Endothelial cell of umbilical vein (primary cell): ENCODE measurements around the gene RAB27B. TPM values are rescaled to one million over a fixed set of nuclear protein-coding genes. Genes with fewer than 3 reads are reported as not detected.

Source experiments
- BruUV-seq: library from RNA; stranded (reverse); fragments of 400-500 nt; replicated peaks from 2 replicates; lab custom pipeline; 2021; lab: Mats Ljungman, UMichigan
- CTCF ChIA-PET: fragments of 300-600, 350-600 bp; sonication (Branson Sonifier 250); formaldehyde crosslinking; loops from one replicate; lab custom pipeline; 2021; ENCODE audit warnings: antibody characterized with exemption, inconsistent platforms; lab: Charles Lee
- POLR2A ChIA-PET: fragments of 300-600, 350-600 bp; sonication (Branson Sonifier 250); formaldehyde crosslinking; loops from one replicate; lab custom pipeline; 2021; ENCODE audit warnings: antibody characterized with exemption, inconsistent platforms; lab: Charles Lee
- DNase-seq: peaks from one replicate; pipeline ENCODE4 v3.0.0-alpha.2; 2011; ENCODE audit warnings: low read depth, low spot score
- FAIRE-seq: peaks from 2 replicates; lab custom pipeline; 2011; peaks lifted over from hg19 to GRCh38; lab: Jason Lieb, UNC
- H2AFZ ChIP-seq: 2 replicates; pipeline ENCODE4 v1.6.0; 2012; ENCODE audit warnings: low read depth, low read length, control low read depth, inconsistent platforms
- H3K27ac ChIP-seq: 2 replicates; pipeline ENCODE4 v1.5.1; 2011; ENCODE audit warnings: low read depth, mild to moderate bottlenecking, control low read depth, low read length, moderate library complexity; ENCODE audit not compliant: insufficient read depth
- H3K27me3 ChIP-seq, 2 experiments: 2 replicates each; pipeline versions ENCODE4 v1.6.0 to v1.6.1; 2011; ENCODE audit warnings: low read length in 2 of 2, mixed read lengths in 1 of 2; ENCODE audit not compliant: control insufficient read depth in 2 of 2, insufficient read depth in 2 of 2
- H3K36me3 ChIP-seq, 2 experiments: 2 replicates in 1 of 2; 3 replicates in 1 of 2; pipeline ENCODE4 v1.5.1; 2011; ENCODE audit warnings: low read length in 2 of 2, mild to moderate bottlenecking in 1 of 2, moderate library complexity in 1 of 2; ENCODE audit not compliant: control insufficient read depth in 2 of 2, insufficient read depth in 2 of 2; ENCODE audit errors: extremely low read depth in 1 of 2
- H3K4me1 ChIP-seq: 3 replicates; pipeline ENCODE4 v1.5.1; 2011; ENCODE audit warnings: mild to moderate bottlenecking, low read length; ENCODE audit not compliant: control insufficient read depth, insufficient read depth; ENCODE audit errors: extremely low read depth
- H3K4me2 ChIP-seq: 2 replicates; pipeline ENCODE4 v1.6.1; 2011; ENCODE audit warnings: low read length, control low read depth, mixed read lengths; ENCODE audit not compliant: insufficient read depth
- H3K4me3 ChIP-seq, 3 experiments: fragments of 200-600 bp in 1 of 3; sonication (generic), shearing (Covaris generic) in 1 of 3; replicated peaks in 1 of 3; 2 replicates each; pipeline ENCODE4 v1.5.1; 2011 to 2016; ENCODE audit warnings: control low read depth in 3 of 3, low read length in 3 of 3, mild to moderate bottlenecking in 2 of 3, inconsistent platforms in 1 of 3, low read depth in 1 of 3, moderate library complexity in 1 of 3; ENCODE audit not compliant: insufficient read depth in 1 of 3
- H3K79me2 ChIP-seq: 2 replicates; pipeline ENCODE4 v1.6.0; 2012; ENCODE audit warnings: low read length, inconsistent platforms; ENCODE audit not compliant: control insufficient read depth, insufficient read depth
- H3K9ac ChIP-seq: replicated peaks from 2 replicates; pipeline ENCODE3; 2011; ENCODE audit warnings: low read length, control low read depth; ENCODE audit not compliant: insufficient read depth; ENCODE audit errors: extremely low read depth
- H3K9me1 ChIP-seq: replicated peaks from 3 replicates; pipeline ENCODE4 v1.6.0; 2011; ENCODE audit warnings: mild to moderate bottlenecking, low read length; ENCODE audit not compliant: control insufficient read depth, insufficient read depth; ENCODE audit errors: extremely low read depth
- H3K9me3 ChIP-seq: replicated peaks from 2 replicates; pipeline ENCODE4 v1.5.1; 2012; ENCODE audit warnings: low read length, inconsistent platforms; ENCODE audit not compliant: control insufficient read depth, insufficient read depth
- H4K20me1 ChIP-seq: replicated peaks from 2 replicates; pipeline ENCODE3; 2011; ENCODE audit warnings: mild to moderate bottlenecking, low read length; ENCODE audit not compliant: control insufficient read depth, insufficient read depth; ENCODE audit errors: extremely low read depth
- CTCF ChIP-seq, 2 donors: IDR thresholded peaks; 1 replicate in 1 of 2; 2 replicates in 1 of 2; pipeline ENCODE4 v1.5.1; 2011; ENCODE audit warnings: low read length in 2 of 2, mild to moderate bottlenecking in 2 of 2, moderate library complexity in 2 of 2, control low read depth in 1 of 2, inconsistent platforms in 1 of 2, low read depth in 1 of 2; ENCODE audit not compliant: insufficient read depth in 1 of 2; ENCODE audit errors: extremely low read depth in 1 of 2
- EZH2 ChIP-seq: IDR thresholded peaks from 2 replicates; pipeline ENCODE4 v1.6.1; 2012; ENCODE audit warnings: borderline replicate concordance, low read depth, mild to moderate bottlenecking, moderate library complexity, low read length, inconsistent platforms; ENCODE audit not compliant: severe bottlenecking
- FOS ChIP-seq: IDR thresholded peaks from 2 replicates; pipeline ENCODE4 v1.6.1; 2011; ENCODE audit warnings: mild to moderate bottlenecking, low read length, moderate library complexity, borderline replicate concordance; ENCODE audit not compliant: insufficient read depth
- GATA2 ChIP-seq: IDR thresholded peaks from 2 replicates; pipeline ENCODE4 v1.7.0; 2011; ENCODE audit warnings: low read depth, mild to moderate bottlenecking, moderate library complexity, mixed read lengths, low read length; ENCODE audit not compliant: insufficient read length, insufficient read depth
- JUN ChIP-seq: IDR thresholded peaks from 2 replicates; pipeline ENCODE4 v1.6.1; 2011; ENCODE audit warnings: borderline replicate concordance, low read depth; ENCODE audit not compliant: insufficient read length, insufficient read depth
- MYC ChIP-seq: IDR thresholded peaks from one replicate; pipeline ENCODE4 v1.6.1; 2011; ENCODE audit warnings: mild to moderate bottlenecking, low read depth, low read length
- POLR2A ChIP-seq: IDR thresholded peaks from 2 replicates; pipeline ENCODE4 v1.6.1; 2012; ENCODE audit warnings: low read depth, mild to moderate bottlenecking, control low read depth, low read length
- POLR2AphosphoS5 ChIP-seq: IDR thresholded peaks from 2 replicates; pipeline ENCODE4 v1.6.1; 2012; ENCODE audit warnings: low read depth, mild to moderate bottlenecking, control low read depth, low read length, moderate library complexity; ENCODE audit not compliant: insufficient read depth
- dilution Hi-C: fragments of 300-500 bp; cut with MboI; formaldehyde crosslinking; loops from one replicate; pipeline ENCODE4 v1.15.0; 2019; ENCODE audit warnings: low sequenced_read_pairs; ENCODE audit not compliant: extremely low pct_ligation_motif_present
- intact Hi-C: fragments of 100-400 bp; cut with micrococcal nuclease; formaldehyde crosslinking; loops from one replicate; pipeline ENCODE4 v1.10.0; 2022
- polyA plus RNA-seq, 4 experiments: library from polyadenylated mRNA; depleted of rRNA in 3 of 4; stranded (reverse) in 3 of 4; unstranded in 1 of 4; fragments of >200 nt; gene quantifications; 2 replicates each; pipeline versions ENCODE4 v1.2.1 to v1.2.3, GENCODE V29; 2011 to 2012; ENCODE audit warnings: missing spikeins in 1 of 4
- total RNA-seq: library from RNA; stranded (reverse); gene quantifications from 2 replicates; pipeline ENCODE4 v1.2.3, GENCODE V29; 2021
- TF ChIP-seq, protein P1 (sequence below): IDR thresholded peaks from 2 replicates; pipeline ENCODE4 v1.6.1; 2011; ENCODE audit not compliant: insufficient read depth, insufficient read length

Gene RAB27B
- total and polyA plus RNA-seq, 2 donors (not counting 3 experiments of a cell fraction or from before 2014, with no cell fraction given): not detected

- H3K9me3 ChIP-seq: no peaks in the 10 kb centered on the region
- no TSS peak for BruUV-seq
- FAIRE-seq (no peak), DNase-seq (no peak)
- POLR2A ChIA-PET: no interaction called here
- intact Hi-C loops: no loop called here
- H3K4me1 ChIP-seq: no peaks in the 10 kb centered on the region
- H3K9ac ChIP-seq: no peak overlapping the region
- H3K27me3 ChIP-seq: no peaks in the 10 kb centered on the region
- no peaks in the 10 kb centered on the region for H4K20me1 ChIP-seq
- no peaks in the 10 kb centered on the region for H3K36me3 ChIP-seq
- no peak overlapping the region for H3K4me3 ChIP-seq
- no peak overlapping the region for H3K27ac ChIP-seq
- H3K4me2 ChIP-seq: no peak overlapping the region
- no peaks in the 10 kb centered on the region for H3K9me1 ChIP-seq
- TF ChIP-seq POLR2A (no peak), GATA2 (no peak), POLR2AphosphoS5 (no peak)
- no peaks in the 10 kb centered on the region for H3K79me2 ChIP-seq
- no peak overlapping the region for H2AFZ ChIP-seq
- CTCF ChIA-PET: no interaction called here
- dilution Hi-C loops: no loop called here
These were observed 15.0 kb upstream of the RAB27B start for GRCh38 chr18:54813305-54813704.

DNA sequence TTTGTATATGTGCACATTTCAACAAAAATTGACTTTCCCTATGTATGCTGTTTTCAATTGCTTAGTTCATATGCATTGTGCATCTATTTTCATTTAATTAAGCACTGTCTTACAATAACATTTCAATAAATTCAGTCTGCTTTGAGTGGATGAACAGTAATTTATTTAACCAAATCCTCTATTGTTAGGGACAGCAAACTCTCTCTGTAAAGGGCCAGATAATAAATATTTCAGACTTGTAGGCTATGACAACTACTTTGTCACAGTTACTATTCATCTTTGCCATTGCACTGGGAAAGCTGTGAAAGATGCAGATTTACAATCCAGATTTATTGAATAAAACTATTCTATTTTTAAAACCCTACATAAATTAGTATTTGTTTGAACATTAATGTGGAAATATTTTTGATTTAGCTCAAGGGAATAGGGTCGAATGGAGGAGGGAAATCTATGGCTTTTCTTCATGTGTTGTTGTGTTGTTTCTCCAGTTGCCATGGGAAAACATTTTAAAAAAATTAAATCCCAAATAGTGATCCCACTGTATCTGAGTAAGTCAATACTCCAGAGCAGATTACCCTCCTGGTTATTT, 14.2 kb upstream of the RAB27B start:
- Histone ChIP-seq H3K79me2 (no peaks in the 10 kb centered on the region), H3K9ac (no peak overlapping the region), H3K27ac (no peak overlapping the region), H3K27me3 (no peaks in the 10 kb centered on the region), H2AFZ (no peak overlapping the region), H3K36me3 (no peaks in the 10 kb centered on the region), H3K4me1 (no peaks in the 10 kb centered on the region), H3K4me2 (no peak overlapping the region), H3K9me3 (no peaks in the 10 kb centered on the region), H4K20me1 (no peaks in the 10 kb centered on the region), H3K9me1 (no peaks in the 10 kb centered on the region), H3K4me3 (no peak overlapping the region)
- FAIRE-seq: no peak
- ChIA-PET CTCF (no interaction called here), POLR2A (no interaction called here)
- no TSS peak for BruUV-seq
- dilution Hi-C loops (no loop called here), intact Hi-C loops (no loop called here)
- no peak for TF ChIP-seq GATA2
- TF ChIP-seq FOS: no peak
- no peak for TF ChIP-seq POLR2AphosphoS5
- TF ChIP-seq MYC: no peak
- TF ChIP-seq EZH2: no peak
- no peak for TF ChIP-seq JUN
- TF ChIP-seq POLR2A: no peak
- no peak for TF ChIP-seq CTCF (IDR thresholded peaks at IDR 0.05; ENCODE audit: extremely low read depth in 1 of 2, insufficient read depth in 1 of 2, low read depth in 1 of 2, low read length in 2 of 2)
- TF ChIP-seq, protein P1, sequence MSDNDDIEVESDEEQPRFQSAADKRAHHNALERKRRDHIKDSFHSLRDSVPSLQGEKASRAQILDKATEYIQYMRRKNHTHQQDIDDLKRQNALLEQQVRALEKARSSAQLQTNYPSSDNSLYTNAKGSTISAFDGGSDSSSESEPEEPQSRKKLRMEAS: no peak
- no peak for DNase-seq
